Ishikawa (cell line): Measurements from ENCODE around the gene ENPEP.

Experiments
- CEBPB ChIP-seq: IDR thresholded peaks from 2 replicates; pipeline ENCODE4 v1.6.1; 2012
- CREB1 ChIP-seq: IDR thresholded peaks from 2 replicates; pipeline ENCODE4 v1.6.1; 2012; ENCODE audit warnings: low read depth
- EGR1 ChIP-seq: IDR thresholded peaks from 2 replicates; pipeline ENCODE4 v1.6.1; 2012
- EP300 ChIP-seq: IDR thresholded peaks from 2 replicates; pipeline ENCODE4 v1.6.1; 2012; ENCODE audit warnings: borderline replicate concordance
- FOXM1 ChIP-seq: IDR thresholded peaks from 2 replicates; pipeline ENCODE4 v1.6.1; 2012; ENCODE audit warnings: low read depth, borderline replicate concordance
- NFIC ChIP-seq: IDR thresholded peaks from 2 replicates; pipeline ENCODE4 v1.6.1; 2012
- RAD21 ChIP-seq: IDR thresholded peaks from 2 replicates; pipeline ENCODE4 v1.6.1; 2012; ENCODE audit warnings: low read depth
- TAF1 ChIP-seq: IDR thresholded peaks from 2 replicates; pipeline ENCODE4 v1.6.1; 2012; ENCODE audit warnings: low read depth, mild to moderate bottlenecking
- TCF12 ChIP-seq: IDR thresholded peaks from 2 replicates; pipeline ENCODE4 v1.6.1; 2012; ENCODE audit warnings: low read depth
- TEAD4 ChIP-seq: IDR thresholded peaks from 2 replicates; pipeline ENCODE4 v1.6.1; 2012
- YY1 ChIP-seq: IDR thresholded peaks from 2 replicates; pipeline ENCODE4 v1.6.1; 2012; ENCODE audit warnings: low read depth
- ZBTB7A ChIP-seq: IDR thresholded peaks from 2 replicates; pipeline ENCODE4 v1.6.1; 2012; ENCODE audit warnings: low read depth
- TF ChIP-seq, protein P1 (sequence below): IDR thresholded peaks from 2 replicates; pipeline ENCODE4 v1.6.1; 2012
- TF ChIP-seq, protein P2 (sequence below): IDR thresholded peaks from 2 replicates; pipeline ENCODE4 v1.6.1; 2012
- TF ChIP-seq, protein P3 (sequence below): IDR thresholded peaks from 2 replicates; pipeline ENCODE4 v1.6.1; 2012; ENCODE audit warnings: low read depth, mild to moderate bottlenecking

ENPEP gene

DNA sequence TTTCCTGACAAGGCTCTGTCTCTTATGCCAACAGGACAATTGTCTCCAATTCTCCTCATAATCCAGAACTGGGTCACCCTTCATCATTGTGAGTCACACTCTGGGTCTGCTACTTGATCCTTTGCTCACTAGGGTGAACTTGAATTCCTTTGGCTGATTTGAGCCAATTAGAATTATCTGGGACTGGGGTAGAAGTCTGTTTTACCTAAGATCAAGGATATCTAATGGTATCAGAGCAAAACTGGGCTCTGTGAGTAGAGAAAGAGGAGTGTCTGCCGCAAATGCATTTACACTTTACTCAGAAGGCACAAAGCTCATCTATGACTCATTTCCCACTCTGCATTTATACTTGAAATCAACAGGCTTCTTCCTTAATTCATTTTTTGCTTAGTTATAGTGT is 74.3 kb downstream of the ENPEP start:
- TF ChIP-seq NFIC, result no peak
- TF ChIP-seq EGR1, result no peak
- no peak for TF ChIP-seq TEAD4
- TF ChIP-seq TAF1, result no peak
- TF ChIP-seq, protein P1, sequence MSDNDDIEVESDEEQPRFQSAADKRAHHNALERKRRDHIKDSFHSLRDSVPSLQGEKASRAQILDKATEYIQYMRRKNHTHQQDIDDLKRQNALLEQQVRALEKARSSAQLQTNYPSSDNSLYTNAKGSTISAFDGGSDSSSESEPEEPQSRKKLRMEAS, result no peak

DNA sequence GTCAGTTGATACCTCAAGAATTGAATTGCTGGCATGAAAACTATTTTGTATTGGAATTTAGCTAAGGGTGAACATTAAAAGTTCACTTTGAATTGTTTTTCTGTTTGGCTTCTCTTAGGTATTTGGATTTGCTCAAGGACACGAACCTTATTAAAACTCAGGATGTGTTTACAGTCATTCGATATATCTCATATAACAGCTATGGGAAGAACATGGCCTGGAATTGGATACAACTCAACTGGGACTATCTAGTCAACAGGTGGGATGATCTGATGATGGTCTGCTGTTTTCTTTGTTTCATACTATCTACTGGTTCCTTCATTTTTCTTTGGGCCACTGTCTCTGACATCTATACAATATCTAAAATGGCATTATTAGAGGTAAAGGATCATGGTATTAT is 77.2 kb downstream of the ENPEP start:
- TF ChIP-seq CREB1 (no peak), TAF1 (no peak), CEBPB (no peak), TCF12 (no peak), RAD21 (no peak), ZBTB7A (no peak), TEAD4 (no peak), YY1 (no peak), EP300 (no peak), EGR1 (no peak), FOXM1 (no peak), NFIC (no peak)
- TF ChIP-seq, protein P2, sequence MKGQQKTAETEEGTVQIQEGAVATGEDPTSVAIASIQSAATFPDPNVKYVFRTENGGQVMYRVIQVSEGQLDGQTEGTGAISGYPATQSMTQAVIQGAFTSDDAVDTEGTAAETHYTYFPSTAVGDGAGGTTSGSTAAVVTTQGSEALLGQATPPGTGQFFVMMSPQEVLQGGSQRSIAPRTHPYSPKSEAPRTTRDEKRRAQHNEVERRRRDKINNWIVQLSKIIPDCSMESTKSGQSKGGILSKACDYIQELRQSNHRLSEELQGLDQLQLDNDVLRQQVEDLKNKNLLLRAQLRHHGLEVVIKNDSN, result no peak
- TF ChIP-seq, protein P1, result no peak
- TF ChIP-seq, protein P3, sequence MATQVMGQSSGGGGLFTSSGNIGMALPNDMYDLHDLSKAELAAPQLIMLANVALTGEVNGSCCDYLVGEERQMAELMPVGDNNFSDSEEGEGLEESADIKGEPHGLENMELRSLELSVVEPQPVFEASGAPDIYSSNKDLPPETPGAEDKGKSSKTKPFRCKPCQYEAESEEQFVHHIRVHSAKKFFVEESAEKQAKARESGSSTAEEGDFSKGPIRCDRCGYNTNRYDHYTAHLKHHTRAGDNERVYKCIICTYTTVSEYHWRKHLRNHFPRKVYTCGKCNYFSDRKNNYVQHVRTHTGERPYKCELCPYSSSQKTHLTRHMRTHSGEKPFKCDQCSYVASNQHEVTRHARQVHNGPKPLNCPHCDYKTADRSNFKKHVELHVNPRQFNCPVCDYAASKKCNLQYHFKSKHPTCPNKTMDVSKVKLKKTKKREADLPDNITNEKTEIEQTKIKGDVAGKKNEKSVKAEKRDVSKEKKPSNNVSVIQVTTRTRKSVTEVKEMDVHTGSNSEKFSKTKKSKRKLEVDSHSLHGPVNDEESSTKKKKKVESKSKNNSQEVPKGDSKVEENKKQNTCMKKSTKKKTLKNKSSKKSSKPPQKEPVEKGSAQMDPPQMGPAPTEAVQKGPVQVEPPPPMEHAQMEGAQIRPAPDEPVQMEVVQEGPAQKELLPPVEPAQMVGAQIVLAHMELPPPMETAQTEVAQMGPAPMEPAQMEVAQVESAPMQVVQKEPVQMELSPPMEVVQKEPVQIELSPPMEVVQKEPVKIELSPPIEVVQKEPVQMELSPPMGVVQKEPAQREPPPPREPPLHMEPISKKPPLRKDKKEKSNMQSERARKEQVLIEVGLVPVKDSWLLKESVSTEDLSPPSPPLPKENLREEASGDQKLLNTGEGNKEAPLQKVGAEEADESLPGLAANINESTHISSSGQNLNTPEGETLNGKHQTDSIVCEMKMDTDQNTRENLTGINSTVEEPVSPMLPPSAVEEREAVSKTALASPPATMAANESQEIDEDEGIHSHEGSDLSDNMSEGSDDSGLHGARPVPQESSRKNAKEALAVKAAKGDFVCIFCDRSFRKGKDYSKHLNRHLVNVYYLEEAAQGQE, result no peak

DNA sequence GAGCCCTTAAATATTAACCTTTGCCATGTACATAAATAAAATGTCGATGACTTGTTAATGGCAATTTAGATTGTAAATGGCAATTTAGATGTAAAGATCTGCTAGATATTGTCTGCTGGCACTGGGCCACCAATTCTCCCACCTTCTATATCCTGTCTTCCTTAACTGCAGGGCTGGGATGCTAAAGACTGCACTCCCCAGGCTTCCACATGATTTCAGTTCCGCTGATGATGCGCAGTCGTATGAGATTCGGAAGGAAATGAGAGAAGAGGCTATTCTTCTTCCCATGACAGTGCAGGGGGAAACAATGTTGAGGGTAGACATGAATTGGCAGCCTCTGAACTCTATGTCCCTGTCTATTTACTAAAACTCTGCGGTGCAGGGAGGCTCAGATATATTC is 91.3 kb downstream of the ENPEP start:
- TF ChIP-seq YY1, result no peak
- no peak for TF ChIP-seq ZBTB7A
- TF ChIP-seq, protein P3, result no peak
- TF ChIP-seq FOXM1, result no peak
- no peak for TF ChIP-seq TEAD4
- TF ChIP-seq, protein P1, result no peak
- TF ChIP-seq EP300, result no peak
- TF ChIP-seq CEBPB, result no peak
- TF ChIP-seq NFIC, result no peak
- no peak for TF ChIP-seq CREB1
- no peak for TF ChIP-seq TAF1
- TF ChIP-seq, protein P2, result no peak
- TF ChIP-seq TCF12, result no peak
- TF ChIP-seq EGR1, result no peak
- TF ChIP-seq RAD21, result no peak

GRCh38 chr4:110586131-110586850 is 110.3 kb downstream of the ENPEP start:
- TF ChIP-seq RAD21 (peak; percentile 61), ZBTB7A (no peak), FOXM1 (no peak)

- TF ChIP-seq NFIC (no peak), FOXM1 (no peak), EP300 (no peak), EGR1 (no peak), CEBPB (no peak)
Observed at GRCh38 chr4:110587666-110588285, 111.8 kb downstream of the ENPEP start.

- TF ChIP-seq YY1 (no peak), FOXM1 (no peak), TCF12 (no peak), CREB1 (no peak), EP300 (no peak)
- TF ChIP-seq, protein P1, result no peak
- TF ChIP-seq, protein P2, result no peak
Observed at GRCh38 chr4:110589297-110589696, 113.3 kb downstream of the ENPEP start.
